ENCODE results near the gene PITPNC1.

Gene PITPNC1

DNA sequence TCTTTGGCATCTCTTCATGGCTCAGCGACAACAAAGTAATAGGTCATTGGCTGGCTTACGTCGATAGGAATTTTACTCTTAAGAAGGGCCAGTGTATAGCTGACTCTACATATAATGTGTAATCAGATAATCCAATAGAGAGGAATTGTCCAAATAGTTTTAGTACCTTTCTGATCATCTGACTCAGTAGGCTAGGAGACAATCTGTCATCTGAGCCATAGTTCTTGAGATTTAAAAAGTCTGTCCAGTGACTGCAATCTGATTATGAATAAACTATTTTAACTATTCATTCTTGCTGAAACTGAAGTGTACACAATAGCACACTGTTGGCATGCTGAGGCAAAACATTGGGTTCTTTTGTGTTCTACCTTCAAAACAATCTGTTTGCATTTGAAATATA, 319.3 kb downstream of the PITPNC1 start:
- Histone ChIP-seq H3K9me3 (ENCODE audit: low read length) (no peaks in the 10 kb centered on the region), H3K9ac (ENCODE audit: low read length) (no peak overlapping the region), H3K4me3 (ENCODE audit: low read depth, low read length, poor library complexity, severe bottlenecking) (no peak overlapping the region), H3K4me2 (ENCODE audit: low read length) (no peak overlapping the region), H3K9me2 (ENCODE audit: low read depth, low read length) (no peaks in the 10 kb centered on the region), H3K79me2 (ENCODE audit: insufficient read depth, low read length) (no peaks in the 10 kb centered on the region), H3K27ac (ENCODE audit: low read depth, low read length, poor library complexity, severe bottlenecking) (no peak overlapping the region), H3F3A (ENCODE audit: insufficient read depth, low read length) (no peaks in the 10 kb centered on the region), H4K20me1 (ENCODE audit: insufficient read depth, low read length) (no peaks in the 10 kb centered on the region), H3K36me3 (ENCODE audit: insufficient read depth, low read length) (no peaks in the 10 kb centered on the region), H3K4me1 (ENCODE audit: insufficient read depth, low read length, severe bottlenecking) (no peaks in the 10 kb centered on the region), H3K27me3 (ENCODE audit: insufficient read depth, low read length) (no peaks in the 10 kb centered on the region), H2AFZ (ENCODE audit: low read length) (no peak overlapping the region)
- no peak for TF ChIP-seq EZH2 (IDR thresholded peaks at IDR 0.05; ENCODE audit: borderline replicate concordance, low read length)
- TF ChIP-seq, protein P1, sequence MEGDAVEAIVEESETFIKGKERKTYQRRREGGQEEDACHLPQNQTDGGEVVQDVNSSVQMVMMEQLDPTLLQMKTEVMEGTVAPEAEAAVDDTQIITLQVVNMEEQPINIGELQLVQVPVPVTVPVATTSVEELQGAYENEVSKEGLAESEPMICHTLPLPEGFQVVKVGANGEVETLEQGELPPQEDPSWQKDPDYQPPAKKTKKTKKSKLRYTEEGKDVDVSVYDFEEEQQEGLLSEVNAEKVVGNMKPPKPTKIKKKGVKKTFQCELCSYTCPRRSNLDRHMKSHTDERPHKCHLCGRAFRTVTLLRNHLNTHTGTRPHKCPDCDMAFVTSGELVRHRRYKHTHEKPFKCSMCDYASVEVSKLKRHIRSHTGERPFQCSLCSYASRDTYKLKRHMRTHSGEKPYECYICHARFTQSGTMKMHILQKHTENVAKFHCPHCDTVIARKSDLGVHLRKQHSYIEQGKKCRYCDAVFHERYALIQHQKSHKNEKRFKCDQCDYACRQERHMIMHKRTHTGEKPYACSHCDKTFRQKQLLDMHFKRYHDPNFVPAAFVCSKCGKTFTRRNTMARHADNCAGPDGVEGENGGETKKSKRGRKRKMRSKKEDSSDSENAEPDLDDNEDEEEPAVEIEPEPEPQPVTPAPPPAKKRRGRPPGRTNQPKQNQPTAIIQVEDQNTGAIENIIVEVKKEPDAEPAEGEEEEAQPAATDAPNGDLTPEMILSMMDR (IDR thresholded peaks at IDR 0.05; ENCODE audit: low read length): no peak

DNA sequence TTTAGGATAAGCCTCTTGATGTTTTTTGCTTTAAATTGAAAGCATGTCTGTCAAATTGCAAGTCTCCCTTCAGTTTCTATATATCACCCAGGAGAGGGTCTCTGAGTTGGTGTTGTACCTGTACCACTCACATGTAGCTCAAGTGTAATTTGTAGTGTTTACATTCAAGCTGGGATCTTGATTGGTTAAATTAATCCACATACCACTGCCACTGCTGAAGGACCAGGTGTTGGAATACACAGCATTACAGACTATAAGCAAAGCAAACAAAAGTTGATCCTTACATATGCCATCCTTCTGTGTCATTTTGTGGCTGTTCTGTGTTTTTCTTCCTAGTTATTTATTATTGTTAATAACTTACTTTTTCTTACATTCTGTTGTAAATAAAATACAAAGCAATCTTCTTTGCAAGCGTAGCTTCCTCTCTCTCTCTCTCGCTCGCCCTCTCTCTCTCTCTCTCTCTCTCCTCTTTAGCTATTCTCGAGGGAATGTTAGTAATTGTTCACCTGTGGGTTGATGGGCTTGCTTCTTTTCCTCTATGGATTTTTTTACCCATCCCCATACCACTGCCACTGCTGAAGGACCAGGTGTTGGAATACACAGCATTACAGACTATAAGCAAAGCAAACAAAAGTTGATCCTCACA, 319.9 kb downstream of the PITPNC1 start:
- Histone ChIP-seq H3F3A (ENCODE audit: insufficient read depth, low read length) (no peaks in the 10 kb centered on the region), H3K27me3 (ENCODE audit: insufficient read depth, low read length) (no peaks in the 10 kb centered on the region), H2AFZ (ENCODE audit: low read length) (no peak overlapping the region), H3K9ac (ENCODE audit: low read length) (no peak overlapping the region), H3K4me1 (ENCODE audit: insufficient read depth, low read length, severe bottlenecking) (no peaks in the 10 kb centered on the region), H3K9me2 (ENCODE audit: low read depth, low read length) (no peaks in the 10 kb centered on the region), H3K79me2 (ENCODE audit: insufficient read depth, low read length) (no peaks in the 10 kb centered on the region), H3K36me3 (ENCODE audit: insufficient read depth, low read length) (no peaks in the 10 kb centered on the region), H3K9me3 (ENCODE audit: low read length) (no peaks in the 10 kb centered on the region), H3K4me2 (ENCODE audit: low read length) (no peak overlapping the region), H4K20me1 (ENCODE audit: insufficient read depth, low read length) (no peaks in the 10 kb centered on the region), H3K27ac (ENCODE audit: low read depth, low read length, poor library complexity, severe bottlenecking) (no peak overlapping the region), H3K4me3 (ENCODE audit: low read depth, low read length, poor library complexity, severe bottlenecking) (no peak overlapping the region)
- TF ChIP-seq, protein P1 (IDR thresholded peaks at IDR 0.05; ENCODE audit: low read length): no peak

DNA sequence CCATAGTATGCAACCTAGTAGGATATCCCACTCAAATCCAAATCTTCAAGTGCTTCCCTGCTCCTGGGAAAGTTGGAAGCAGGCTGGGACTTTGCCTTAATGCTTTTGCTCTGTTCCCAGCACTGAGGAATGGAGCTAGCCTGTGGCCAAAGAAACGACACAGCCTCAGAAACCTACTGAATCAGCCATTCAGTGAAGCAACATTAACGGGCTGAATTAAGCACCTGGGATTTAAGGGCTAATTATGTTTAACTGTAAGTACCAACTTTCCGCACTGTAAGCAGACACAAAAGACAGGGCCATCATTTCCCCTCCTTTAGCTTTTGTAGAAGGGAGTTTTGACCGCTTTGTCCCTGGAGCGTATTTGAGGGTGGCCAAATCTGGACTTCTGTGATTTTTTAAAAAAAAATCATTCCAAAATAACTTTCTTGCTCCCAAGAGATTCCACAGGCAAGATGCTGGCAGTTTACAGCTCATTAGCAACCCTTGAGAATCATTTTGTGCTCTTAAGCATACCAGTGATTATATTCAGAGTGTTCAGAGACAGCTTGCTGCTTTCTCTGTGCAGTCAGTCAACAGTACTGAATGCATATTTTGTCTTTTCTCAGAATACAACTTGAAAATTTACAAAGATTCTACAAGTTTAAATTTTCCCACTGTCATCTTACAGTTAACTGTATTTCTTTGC, 323.1 kb downstream of the PITPNC1 start:
- no peaks in the 10 kb centered on the region for H3K36me3 ChIP-seq (ENCODE audit: insufficient read depth, low read length)
- TF ChIP-seq, protein P1 (IDR thresholded peaks at IDR 0.05; ENCODE audit: low read length): no peak
- no peak for TF ChIP-seq EZH2 (IDR thresholded peaks at IDR 0.05; ENCODE audit: borderline replicate concordance, low read length)
- H3K79me2 ChIP-seq (ENCODE audit: insufficient read depth, low read length): no peaks in the 10 kb centered on the region
- H3K27ac ChIP-seq (ENCODE audit: low read depth, low read length, poor library complexity, severe bottlenecking): no peak overlapping the region
- no peaks in the 10 kb centered on the region for H3F3A ChIP-seq (ENCODE audit: insufficient read depth, low read length)
- no peak overlapping the region for H3K4me3 ChIP-seq (ENCODE audit: low read depth, low read length, poor library complexity, severe bottlenecking)
- H2AFZ ChIP-seq (ENCODE audit: low read length): no peak overlapping the region
- no peak overlapping the region for H3K4me2 ChIP-seq (ENCODE audit: low read length)
- H3K4me1 ChIP-seq (ENCODE audit: insufficient read depth, low read length, severe bottlenecking): no peaks in the 10 kb centered on the region
- no peaks in the 10 kb centered on the region for H3K9me2 ChIP-seq (ENCODE audit: low read depth, low read length)
- H3K27me3 ChIP-seq (ENCODE audit: insufficient read depth, low read length): no peaks in the 10 kb centered on the region
- H3K9ac ChIP-seq (ENCODE audit: low read length): no peak overlapping the region
- H3K9me3 ChIP-seq (ENCODE audit: low read length): no peaks in the 10 kb centered on the region
- H4K20me1 ChIP-seq (ENCODE audit: insufficient read depth, low read length): no peaks in the 10 kb centered on the region

All from OCI-LY1 (cell line).